Keratinocyte (primary cell): ENCODE results near the gene SHC3. TPM values are rescaled to one million over a fixed set of nuclear protein-coding genes. Genes with fewer than 3 reads are reported as not detected.

Experiments
- DNase-seq: peaks from one replicate; pipeline ENCODE4 v3.0.0-alpha.2; 2011; ENCODE audit warnings: low read depth, missing footprints, low spot score
- FAIRE-seq: peaks from 2 replicates; lab custom pipeline; 2011; peaks lifted over from hg19 to GRCh38; lab: Jason Lieb, UNC
- H2AFZ ChIP-seq: 2 replicates; pipeline ENCODE4 v1.6.0; 2012; ENCODE audit warnings: low read length, control low read depth, inconsistent platforms; ENCODE audit not compliant: control insufficient read depth
- H3K27ac ChIP-seq: 2 replicates; pipeline ENCODE4 v1.5.1; 2011; ENCODE audit warnings: low read length; ENCODE audit not compliant: control insufficient read depth, insufficient read depth
- H3K27me3 ChIP-seq: 3 replicates; pipeline ENCODE4 v1.6.0; 2011; ENCODE audit warnings: low read length; ENCODE audit not compliant: control insufficient read depth, insufficient read depth; ENCODE audit errors: extremely low read depth
- H3K36me3 ChIP-seq, 2 experiments: 2 replicates in 1 of 2; 3 replicates in 1 of 2; pipeline ENCODE4 v1.5.1; 2011; ENCODE audit warnings: low read length in 2 of 2, mild to moderate bottlenecking in 1 of 2; ENCODE audit not compliant: control insufficient read depth in 2 of 2, insufficient read depth in 2 of 2; ENCODE audit errors: extremely low read depth in 1 of 2
- H3K4me1 ChIP-seq: 3 replicates; pipeline ENCODE4 v1.5.1; 2011; ENCODE audit warnings: low read length; ENCODE audit not compliant: control insufficient read depth, insufficient read depth; ENCODE audit errors: extremely low read depth
- H3K4me2 ChIP-seq: 3 replicates; pipeline ENCODE4 v1.6.0; 2011; ENCODE audit warnings: low read depth, low read length; ENCODE audit not compliant: control insufficient read depth, insufficient read depth; ENCODE audit errors: extremely low read depth
- H3K4me3 ChIP-seq, 3 experiments: fragments of 200-600 bp in 1 of 3; sonication (generic) in 1 of 3; 2 replicates in 2 of 3; 3 replicates in 1 of 3; pipeline ENCODE4 v1.5.1; 2011 to 2016; ENCODE audit warnings: low read length in 3 of 3, mild to moderate bottlenecking in 3 of 3, control low read depth in 2 of 3, inconsistent platforms in 1 of 3, low read depth in 1 of 3, mixed read lengths in 1 of 3, mixed run types in 1 of 3, moderate library complexity in 1 of 3; ENCODE audit not compliant: control insufficient read depth in 2 of 3, insufficient read depth in 2 of 3; ENCODE audit errors: extremely low read depth in 1 of 3
- H3K79me2 ChIP-seq: 2 replicates; pipeline ENCODE4 v1.6.0; 2012; ENCODE audit warnings: low read length; ENCODE audit not compliant: control insufficient read depth, insufficient read depth
- H3K9ac ChIP-seq: 3 replicates; pipeline ENCODE4 v1.6.0; 2011; ENCODE audit warnings: low read length; ENCODE audit not compliant: control insufficient read depth, insufficient read depth; ENCODE audit errors: extremely low read depth
- H3K9me1 ChIP-seq: 3 replicates; pipeline ENCODE4 v1.6.0; 2011; ENCODE audit warnings: low read length; ENCODE audit not compliant: control insufficient read depth, insufficient read depth; ENCODE audit errors: extremely low read depth
- H3K9me3 ChIP-seq: 2 replicates; pipeline ENCODE4 v1.5.1; 2012; ENCODE audit warnings: low read depth, low read length; ENCODE audit not compliant: control insufficient read depth
- H4K20me1 ChIP-seq: 3 replicates; pipeline ENCODE4 v1.6.0; 2011; ENCODE audit warnings: low read length; ENCODE audit not compliant: control insufficient read depth, insufficient read depth; ENCODE audit errors: extremely low read depth
- CTCF ChIP-seq, 3 experiments: IDR thresholded peaks in 1 of 3; conservative IDR thresholded peaks in 1 of 3; optimal IDR thresholded peaks in 1 of 3; 2 replicates in 2 of 3; 3 replicates in 1 of 3; pipeline versions ENCODE3 to v1.5.1; 2011; ENCODE audit warnings: low read length in 3 of 3, mild to moderate bottlenecking in 3 of 3, moderate library complexity in 2 of 3, control low read depth in 1 of 3, inconsistent platforms in 1 of 3; ENCODE audit not compliant: insufficient read depth in 2 of 3; ENCODE audit errors: extremely low read depth in 1 of 3
- EZH2 ChIP-seq: IDR thresholded peaks from one replicate; pipeline ENCODE4 v1.6.1; 2012; ENCODE audit warnings: inconsistent platforms, mild to moderate bottlenecking, low read length, moderate library complexity
- dilution Hi-C: fragments of 300-500 bp; cut with MboI; formaldehyde crosslinking; loops from one replicate; pipeline ENCODE4 v1.7.0; 2020; ENCODE audit warnings: low sequenced_read_pairs; ENCODE audit not compliant: extremely low pct_ligation_motif_present
- polyA plus RNA-seq, 5 experiments: library from polyadenylated mRNA; depleted of rRNA in 3 of 5; stranded (reverse) in 3 of 5; stranded (forward) in 1 of 5; unstranded in 1 of 5; fragments of >200 nt; gene quantifications; 1 replicate in 1 of 5; 2 replicates in 3 of 5; 3 replicates in 1 of 5; pipeline versions ENCODE4 v1.2.1 to v1.2.3, GENCODE V29; 2011 to 2012; ENCODE audit warnings: missing spikeins in 2 of 5, low read depth in 1 of 5, low replicate concordance in 1 of 5

Gene SHC3
- polyA plus RNA-seq, 1 donor (not counting 4 experiments of a cell fraction or from before 2014, with no cell fraction given): 0.03 TPM

GRCh38 chr9:88960632-88961031 is 218.0 kb downstream of the SHC3 start:
- H3K9ac ChIP-seq: no peak overlapping the region
- no peaks in the 10 kb centered on the region for H3K9me1 ChIP-seq
- H4K20me1 ChIP-seq: no peaks in the 10 kb centered on the region
- TF ChIP-seq EZH2: no peak
- TF ChIP-seq CTCF (optimal IDR thresholded peaks at IDR 0.05 in 1 of 3, IDR thresholded peaks at IDR 0.05 in 1 of 3, conservative IDR thresholded peaks at IDR 0.05 in 1 of 3; ENCODE audit: extremely low read depth in 1 of 3, insufficient read depth in 2 of 3, low read length in 3 of 3): no peak
- no peak overlapping the region for H3K4me3 ChIP-seq
- H3K4me2 ChIP-seq: no peak overlapping the region
- DNase-seq: no peak
- H2AFZ ChIP-seq: no peak overlapping the region
- peaks cover 3% of the 10 kb centered on the region for H3K27me3 ChIP-seq
- no peaks in the 10 kb centered on the region for H3K79me2 ChIP-seq
- H3K4me1 ChIP-seq: no peaks in the 10 kb centered on the region
- no peaks in the 10 kb centered on the region for H3K9me3 ChIP-seq
- H3K27ac ChIP-seq: no peak overlapping the region
- FAIRE-seq: no peak
- no peaks in the 10 kb centered on the region for H3K36me3 ChIP-seq
- dilution Hi-C loops: no loop called here

- no peak overlapping the region for H2AFZ ChIP-seq
- H3K9me3 ChIP-seq: no peaks in the 10 kb centered on the region
- H3K27ac ChIP-seq: no peak overlapping the region
- no peaks in the 10 kb centered on the region for H4K20me1 ChIP-seq
- dilution Hi-C loops: no loop called here
- H3K4me2 ChIP-seq: no peak overlapping the region
- TF ChIP-seq CTCF (optimal IDR thresholded peaks at IDR 0.05 in 1 of 3, IDR thresholded peaks at IDR 0.05 in 1 of 3, conservative IDR thresholded peaks at IDR 0.05 in 1 of 3; ENCODE audit: extremely low read depth in 1 of 3, insufficient read depth in 2 of 3, low read length in 3 of 3): no peak
- no peak for TF ChIP-seq EZH2
- no peak overlapping the region for H3K9ac ChIP-seq
- no peaks in the 10 kb centered on the region for H3K79me2 ChIP-seq
- peaks cover 3% of the 10 kb centered on the region for H3K27me3 ChIP-seq
- H3K9me1 ChIP-seq: no peaks in the 10 kb centered on the region
- FAIRE-seq (no peak), DNase-seq (no peak)
- no peaks in the 10 kb centered on the region for H3K4me1 ChIP-seq
- H3K36me3 ChIP-seq: no peaks in the 10 kb centered on the region
- H3K4me3 ChIP-seq: no peak overlapping the region
Observed at GRCh38 chr9:88959727-88960469, 218.7 kb downstream of the SHC3 start.
